GM19463 (cell line): Measurements from ENCODE around the gene COPS7A.

Experiments used
- ATAC-seq: cut with Tn5 transposase; IDR thresholded peaks from one replicate; pipeline ENCODE4 v1.9.1; 2021; ENCODE audit warnings: mild to moderate bottlenecking, moderate library complexity; ENCODE audit not compliant: unreplicated experiment

The COPS7A gene

GRCh38 chr12:6723607-6724408 lies at the start of gene COPS7A:
COPS7A (plus strand) TSS chr12:6724046; CDS start chr12:6724657, 611 bp downstream.
- peak; percentile 97 for ATAC-seq

- ATAC-seq: no peak
Observed at GRCh38 chr12:6676962-6677361, 46.9 kb upstream of the COPS7A start.

- ATAC-seq: no peak
Observed at GRCh38 chr12:6684609-6685008, 39.2 kb upstream of the COPS7A start.

GRCh38 chr12:6685814-6686213 lies 38.0 kb upstream of the COPS7A start:
- no peak for ATAC-seq

- ATAC-seq: no peak
Observed at GRCh38 chr12:6688543-6688998, 35.3 kb upstream of the COPS7A start.

- peak; percentile 82 for ATAC-seq
Observed at GRCh38 chr12:6688999-6689882, 34.6 kb upstream of the COPS7A start, which contains the start of gene ZNF384. ZNF384 (minus strand) TSS chr12:6689375; CDS start chr12:6679520, 9,855 bp downstream.

- ATAC-seq: no peak
Observed at GRCh38 chr12:6691473-6691872, 32.4 kb upstream of the COPS7A start.

- ATAC-seq: no peak
Observed at GRCh38 chr12:6692888-6693287, 31.0 kb upstream of the COPS7A start.

GRCh38 chr12:6693832-6694355 lies 30.0 kb upstream of the COPS7A start:
- no peak for ATAC-seq

GRCh38 chr12:6694701-6695100 lies 29.1 kb upstream of the COPS7A start:
- no peak for ATAC-seq

GRCh38 chr12:6695313-6696045 lies 28.4 kb upstream of the COPS7A start:
- ATAC-seq: no peak

GRCh38 chr12:6696690-6697583 lies 26.9 kb upstream of the COPS7A start:
- ATAC-seq: no peak

GRCh38 chr12:6697584-6698351 lies 26.1 kb upstream of the COPS7A start:
- no peak for ATAC-seq

GRCh38 chr12:6698352-6699046 lies 25.3 kb upstream of the COPS7A start:
- no peak for ATAC-seq

- ATAC-seq: no peak
Observed at GRCh38 chr12:6699259-6699988, 24.4 kb upstream of the COPS7A start.

- no peak for ATAC-seq
Observed at GRCh38 chr12:6699989-6700645, 23.7 kb upstream of the COPS7A start.

- no peak for ATAC-seq
Observed at GRCh38 chr12:6700646-6701051, 23.2 kb upstream of the COPS7A start, which contains the start of gene PIANP. PIANP (minus strand) TSS chr12:6700815; CDS start chr12:6698061, 2,754 bp downstream.
